ENCODE results near the gene ITGB4.
"Not testable (repeated sequence)": the region's sequence is repeated elsewhere in the genome, so short reads cannot be mapped to it uniquely, and the experiment has no call there.

The ITGB4 gene

GRCh38 chr17:75773808-75774470 is 52.7 kb downstream of the ITGB4 start:
- no peak for DNase-seq

DNA sequence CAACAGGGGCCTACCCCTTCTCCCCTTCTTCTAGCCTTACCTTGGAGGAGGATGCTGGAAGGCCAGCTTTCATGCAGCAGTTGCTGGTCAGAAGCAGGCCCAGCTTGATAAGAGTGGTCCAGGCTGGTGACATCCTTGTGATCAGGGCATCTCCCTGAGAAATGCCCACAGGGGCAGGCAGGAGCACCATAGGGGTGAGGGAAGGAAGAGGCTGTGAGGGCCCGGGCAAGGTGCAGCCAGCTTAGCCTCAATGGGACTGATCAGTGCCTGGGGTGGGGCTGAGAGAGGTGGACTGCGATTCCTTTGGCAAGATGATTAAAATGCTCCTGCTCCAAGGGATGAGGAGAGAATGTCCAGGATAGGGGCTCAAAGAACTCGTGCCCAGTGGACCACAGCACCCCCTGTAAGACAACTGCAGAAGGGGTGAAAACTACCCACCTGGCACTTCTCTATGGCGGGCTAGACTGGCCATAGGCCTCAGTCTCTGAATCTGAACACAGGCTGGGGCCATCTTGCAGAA is 53.3 kb downstream of the ITGB4 start:
- DNase-seq, result no peak

GRCh38 chr17:75774991-75775668 is 53.9 kb downstream of the ITGB4 start:
- DNase-seq, result no peak

GRCh38 chr17:75776386-75777295 is 55.4 kb downstream of the ITGB4 start:
- DNase-seq, result no peak

DNA sequence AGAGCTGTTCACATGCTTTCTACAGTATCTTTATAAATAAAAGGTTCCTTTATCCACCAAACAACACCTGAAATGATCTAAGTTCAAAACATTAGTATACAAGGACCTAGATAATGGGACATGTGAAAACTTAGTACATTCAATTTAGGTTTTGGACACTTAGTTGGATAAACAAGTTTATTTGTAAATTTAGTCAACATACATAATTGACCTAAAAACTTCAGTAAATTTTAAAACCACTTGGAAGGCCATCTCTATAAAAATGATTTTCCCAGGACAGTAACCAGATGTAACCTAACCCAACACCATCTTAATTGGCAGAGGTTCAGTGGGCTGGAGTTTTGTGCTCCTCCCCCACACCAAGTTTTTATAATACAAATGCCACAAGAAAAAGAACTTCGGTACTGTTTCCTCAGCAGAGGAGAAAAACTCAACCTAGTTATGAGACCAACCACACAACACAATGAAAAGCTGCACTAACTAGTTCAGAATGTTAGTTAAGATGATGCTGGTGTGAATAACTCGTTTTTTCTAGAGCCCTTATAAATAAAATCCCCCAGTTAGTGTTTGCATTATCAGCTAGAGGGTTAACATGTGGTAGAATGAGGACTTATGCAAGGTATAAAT is 56.1 kb downstream of the ITGB4 start:
- no peak for DNase-seq

- DNase-seq, result not testable (repeated sequence)
Observed at GRCh38 chr17:75778066-75778860, 57.0 kb downstream of the ITGB4 start.

- peak; percentile 80 for DNase-seq
Observed at GRCh38 chr17:75778861-75779249, 57.6 kb downstream of the ITGB4 start.

DNA sequence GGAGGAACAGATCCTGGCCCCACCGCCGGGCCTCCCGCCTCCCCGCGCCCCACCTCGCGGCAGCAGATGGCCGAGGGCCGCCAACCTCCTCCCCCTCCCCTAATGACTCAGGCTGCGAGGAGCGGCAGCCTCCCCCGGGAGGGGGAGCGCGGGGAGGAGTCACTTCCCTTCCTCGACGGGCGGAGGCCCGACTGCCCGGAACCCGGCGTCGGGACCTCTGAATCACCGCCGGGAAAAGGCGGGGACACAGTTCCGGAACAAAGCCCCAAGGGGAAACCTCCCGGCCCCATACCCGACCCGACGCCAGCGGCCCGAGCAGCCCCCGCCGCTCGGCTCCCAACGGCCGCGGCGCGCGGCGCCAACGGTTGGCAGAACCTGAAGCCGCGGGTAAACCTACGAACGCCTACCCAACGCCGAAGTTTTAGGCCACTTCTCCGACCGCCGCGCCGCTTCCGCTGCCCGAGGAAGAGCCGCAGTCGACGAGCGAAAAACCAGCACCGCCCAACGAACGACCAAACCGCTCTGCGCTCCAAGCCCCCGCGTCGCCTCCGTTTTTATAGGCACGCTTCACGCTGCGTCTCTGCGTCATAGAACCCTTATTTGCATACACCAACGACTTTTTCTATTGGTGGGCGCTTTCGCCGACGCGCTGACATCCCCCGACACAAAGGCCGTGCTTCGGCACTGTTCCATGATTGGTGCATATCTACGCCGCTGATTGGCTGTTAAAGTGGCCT is 58.2 kb downstream of the ITGB4 start:
- DNase-seq, result peak; percentile 92

DNA sequence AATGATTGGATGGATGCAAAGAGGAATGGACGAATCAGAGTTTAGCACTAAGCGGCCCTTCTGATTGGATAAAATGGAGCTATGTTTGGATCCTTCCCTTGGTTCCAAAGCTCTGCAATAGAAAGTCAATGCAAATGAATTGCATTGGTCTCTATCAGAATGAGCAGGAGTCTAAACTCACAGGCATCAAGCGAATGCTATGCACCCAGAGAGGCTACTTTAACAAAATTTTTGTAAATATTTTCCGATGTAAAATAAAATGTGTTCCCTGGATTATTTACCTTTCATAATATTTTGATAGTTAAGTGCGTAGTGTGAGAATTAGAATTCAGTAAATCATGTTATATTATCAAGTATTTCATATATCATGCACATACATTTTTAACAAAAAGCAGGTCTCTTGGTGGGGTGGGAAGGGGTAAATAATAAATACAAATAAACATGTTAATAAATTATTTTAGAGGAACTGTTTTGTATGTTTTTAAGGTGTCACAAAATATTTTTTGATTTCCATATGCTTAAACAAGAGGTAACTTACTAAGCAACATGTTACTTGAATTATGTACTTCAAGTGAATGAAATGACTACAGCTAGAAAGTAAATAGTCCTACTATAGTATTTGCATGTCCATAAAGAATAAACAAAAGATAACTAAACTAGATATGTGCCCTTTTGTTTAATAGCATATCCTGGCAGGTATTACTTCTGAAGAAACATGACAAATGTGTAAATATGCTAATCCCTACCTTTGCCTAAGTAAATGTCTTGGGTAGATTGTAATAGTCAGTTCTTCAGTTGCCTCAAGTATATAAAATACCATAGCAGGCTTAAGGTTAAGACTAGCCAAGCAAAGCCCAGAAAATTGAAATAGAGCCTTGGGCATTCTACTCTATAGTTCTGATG is 59.0 kb downstream of the ITGB4 start:
- no peak for DNase-seq

- no peak for DNase-seq
Observed at GRCh38 chr17:75783069-75783783, 62.0 kb downstream of the ITGB4 start.

- DNase-seq, result no peak
Observed at GRCh38 chr17:75783803-75784472, 62.7 kb downstream of the ITGB4 start.

GRCh38 chr17:75784473-75785015 is 63.3 kb downstream of the ITGB4 start, which contains the start of gene UNK:
TSS of gene UNK (plus strand) at chr17:75784806. CDS start at chr17:75784881, 75 bp downstream.
- DNase-seq, result peak; percentile 95

DNA sequence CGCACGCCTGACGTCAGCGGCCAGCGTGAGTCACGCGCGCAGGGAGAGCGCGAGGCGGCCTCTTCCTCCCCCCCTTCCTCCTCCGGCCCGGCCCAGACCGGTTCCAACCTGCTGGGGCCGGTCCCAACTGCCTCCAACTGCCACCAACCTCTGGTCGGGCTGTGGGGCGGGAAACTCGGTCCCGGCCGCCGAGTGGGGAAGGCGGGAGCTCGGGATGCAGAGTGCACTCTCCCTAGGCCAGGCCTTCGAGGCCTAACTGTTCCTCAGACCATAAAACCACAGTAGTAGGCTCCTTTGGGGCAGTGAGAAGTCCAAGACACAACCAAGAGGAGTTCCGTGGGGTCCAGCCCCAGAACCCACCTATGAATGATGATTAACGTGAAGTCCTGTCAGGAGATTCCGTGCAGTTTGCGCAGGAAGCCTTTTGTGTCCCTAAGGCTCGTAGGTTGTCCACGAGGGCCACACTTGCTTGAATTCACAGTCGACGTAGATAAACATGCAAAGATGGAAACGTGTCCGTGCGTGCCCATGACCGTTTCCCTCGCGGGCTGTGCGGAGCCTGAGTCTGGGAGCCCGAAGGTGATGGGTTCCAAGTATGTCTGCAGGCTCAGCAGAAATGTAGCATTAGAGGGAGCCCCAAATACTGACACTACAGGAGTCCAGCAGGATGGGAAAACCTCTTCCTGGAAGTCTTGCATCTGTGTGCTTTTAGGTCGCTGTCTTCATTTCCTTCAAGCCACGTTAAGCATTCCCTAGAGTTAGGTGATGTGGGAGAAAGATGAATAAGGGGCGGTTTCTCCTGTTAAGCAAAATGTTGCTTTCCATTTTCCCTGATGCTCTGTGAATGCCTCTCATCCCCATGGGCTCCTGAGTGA is 64.0 kb downstream of the ITGB4 start:
- peak; percentile 91 for DNase-seq

- no peak for DNase-seq
Observed at GRCh38 chr17:75791254-75791653, 70.0 kb downstream of the ITGB4 start.

- DNase-seq, result no peak
Observed at GRCh38 chr17:75793460-75793859, 72.2 kb downstream of the ITGB4 start.

DNA sequence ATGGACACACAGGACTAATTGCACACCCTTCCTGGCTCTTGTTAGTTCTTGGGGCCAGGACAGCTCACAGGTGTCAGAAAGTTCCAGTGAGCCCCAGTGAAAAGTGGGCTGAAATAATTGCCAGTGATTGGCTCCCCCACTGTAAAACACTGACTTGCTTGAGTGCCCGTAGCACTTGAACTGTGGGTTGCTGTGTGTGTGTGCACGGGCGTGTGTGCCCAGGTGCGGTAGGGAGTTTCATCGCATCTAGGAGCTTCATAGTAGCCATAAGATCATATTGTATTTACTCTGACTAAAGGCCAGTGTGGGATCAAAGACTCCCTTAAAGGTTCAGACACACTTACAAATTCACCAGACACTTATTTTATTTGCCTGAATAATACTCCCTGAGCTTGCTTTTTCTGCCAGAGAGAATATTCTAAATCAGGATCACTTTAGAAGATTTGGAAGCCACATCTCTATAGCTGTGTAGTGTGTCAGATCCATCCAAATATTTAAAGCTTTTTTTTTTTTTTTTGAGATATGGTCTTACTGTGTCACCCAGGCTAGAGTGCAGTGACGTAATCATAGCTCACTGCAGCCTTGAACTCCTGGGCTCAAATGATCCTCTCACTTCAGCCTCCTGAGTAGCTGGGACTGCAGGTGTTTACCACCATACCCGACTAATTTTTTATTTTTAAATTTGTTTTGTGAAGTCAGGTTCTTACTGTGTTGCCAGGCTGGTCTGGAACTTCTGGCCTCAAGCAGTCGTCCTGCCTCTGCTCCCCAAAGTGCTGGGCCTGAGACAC is 74.8 kb downstream of the ITGB4 start:
- DNase-seq, result no peak

- DNase-seq, result no peak
Observed at GRCh38 chr17:75799402-75799801, 78.1 kb downstream of the ITGB4 start.

Data from stimulated activated naive CD4-positive, alpha-beta T cell treated with Interleukin-2 at 50 U/mL for 16 hours (primary cell).